ENCODE data around the gene CAPZA1.

- TF ChIP-seq POLR2A (IDR thresholded peaks at IDR 0.05; ENCODE audit: low read length): no peak
- no peak for TF ChIP-seq GATA1 (IDR thresholded peaks at IDR 0.05; ENCODE audit: low read depth, low read length)
Observed at GRCh38 chr1:112673592-112674439, 54.2 kb downstream of the CAPZA1 start.

All from erythroblast (primary cell).